Stimulated activated naive B cell treated with anti-CD40 and anti-IgM and Interleukin-4, amounts not matched to agents 10 μg/mL and 1 μg/mL and 100 μg/mL, for 72 hours (primary cell): ENCODE data around the gene FAM228A.
"Not testable (repeated sequence)": the region's sequence is repeated elsewhere in the genome, so short reads cannot be mapped to it uniquely, and the experiment has no call there.

Experiments used
- ATAC-seq, 2 donors: fragments of 150-1000 bp; cut with Tn5 transposase; replicated peaks; 2 replicates each; pipeline ENCODE4 v1.10.0; 2021; ENCODE audit warnings: moderate library complexity in 1 of 2
- DNase-seq: peaks from one replicate; pipeline ENCODE4 v3.0.0; 2021
- H3K27ac Mint-ChIP-seq: one replicate; pipeline ENCODE4 v1.8.0; 2022; ENCODE audit warnings: mild to moderate bottlenecking, mixed read lengths
- H3K27me3 Mint-ChIP-seq, 2 donors: one replicate each; pipeline ENCODE4 v1.8.0; 2022; ENCODE audit warnings: mixed read lengths in 2 of 2
- H3K36me3 Mint-ChIP-seq, 2 donors: one replicate each; pipeline ENCODE4 v1.8.0; 2022; ENCODE audit warnings: mixed read lengths in 2 of 2, mild to moderate bottlenecking in 1 of 2
- H3K4me1 Mint-ChIP-seq, 2 donors: one replicate each; pipeline ENCODE4 v1.8.0; 2022; ENCODE audit warnings: mixed read lengths in 2 of 2, mild to moderate bottlenecking in 1 of 2
- H3K4me3 Mint-ChIP-seq, 2 donors: one replicate each; pipeline ENCODE4 v1.8.0; 2022; ENCODE audit warnings: mild to moderate bottlenecking in 2 of 2, mixed read lengths in 2 of 2, moderate library complexity in 1 of 2
- H3K9me3 Mint-ChIP-seq, 2 donors: one replicate each; pipeline ENCODE4 v1.8.0; 2022; ENCODE audit warnings: mixed read lengths in 2 of 2, mild to moderate bottlenecking in 1 of 2

The FAM228A gene

GRCh38 chr2:24175631-24176187, 856 bp downstream of the FAM228A start:
- Mint-ChIP-seq H3K9me3 (no peaks in the 10 kb centered on the region), H3K36me3 (no peaks in the 10 kb centered on the region), H3K4me1 (peaks cover 0 to 4% of the 10 kb centered on the region in 2 donors), H3K27me3 (peaks cover 4 to 11% of the 10 kb centered on the region in 2 donors), H3K4me3 (no peak overlapping the region), H3K27ac (no peak overlapping the region)
- DNase-seq (no peak), ATAC-seq (no peak)

DNA sequence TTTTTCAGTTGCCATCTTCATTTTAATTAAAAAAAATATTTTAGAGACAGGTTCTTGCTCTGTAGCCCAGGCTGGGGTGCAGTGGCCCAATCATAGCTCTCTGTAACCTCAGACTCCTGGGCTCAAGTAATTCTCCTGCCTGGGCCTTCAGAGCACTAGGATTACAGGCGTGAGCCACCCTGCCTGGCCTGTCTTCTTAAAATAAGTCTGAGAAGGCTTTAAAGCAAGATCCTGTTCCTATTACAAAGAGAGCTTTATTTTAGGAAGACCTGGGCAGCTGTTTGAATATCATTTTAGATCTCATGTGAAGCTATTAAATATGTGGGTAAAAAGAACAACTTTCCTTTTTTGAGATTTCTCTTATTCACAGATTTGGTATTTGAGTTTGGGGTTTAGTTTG, 1.5 kb downstream of the FAM228A start:
- peaks cover 0 to 4% of the 10 kb centered on the region in 2 donors for H3K4me1 Mint-ChIP-seq
- no peak overlapping the region for H3K27ac Mint-ChIP-seq
- H3K4me3 Mint-ChIP-seq = no peak overlapping the region
- H3K36me3 Mint-ChIP-seq = no peaks in the 10 kb centered on the region
- H3K9me3 Mint-ChIP-seq = no peaks in the 10 kb centered on the region
- DNase-seq (no peak), ATAC-seq (no peak)
- peaks cover 4 to 11% of the 10 kb centered on the region in 2 donors for H3K27me3 Mint-ChIP-seq

GRCh38 chr2:24179683-24180082, 4.8 kb downstream of the FAM228A start:
- no peak overlapping the region for H3K4me3 Mint-ChIP-seq
- ATAC-seq (peak in 1 of 2 donors; percentile 36), DNase-seq (no peak)
- peaks cover 0 to 4% of the 10 kb centered on the region in 2 donors for H3K4me1 Mint-ChIP-seq
- H3K36me3 Mint-ChIP-seq = no peaks in the 10 kb centered on the region
- H3K9me3 Mint-ChIP-seq = no peaks in the 10 kb centered on the region
- no peaks in the 10 kb centered on the region for H3K27me3 Mint-ChIP-seq
- H3K27ac Mint-ChIP-seq = no peak overlapping the region

GRCh38 chr2:24181849-24182248, 7.0 kb downstream of the FAM228A start:
- no peak overlapping the region for H3K27ac Mint-ChIP-seq
- H3K9me3 Mint-ChIP-seq = no peaks in the 10 kb centered on the region
- H3K4me3 Mint-ChIP-seq = no peak overlapping the region
- H3K36me3 Mint-ChIP-seq = no peaks in the 10 kb centered on the region
- ATAC-seq (no peak), DNase-seq (no peak)
- no peaks in the 10 kb centered on the region for H3K27me3 Mint-ChIP-seq
- peaks cover 0 to 4% of the 10 kb centered on the region in 2 donors for H3K4me1 Mint-ChIP-seq

- H3K4me1 Mint-ChIP-seq = peaks cover 0 to 4% of the 10 kb centered on the region in 2 donors
- ATAC-seq (no peak), DNase-seq (no peak)
- peaks cover 0 to 6% of the 10 kb centered on the region in 2 donors for H3K9me3 Mint-ChIP-seq
- H3K36me3 Mint-ChIP-seq = peaks cover 0 to 3% of the 10 kb centered on the region in 2 donors
- no peaks in the 10 kb centered on the region for H3K27me3 Mint-ChIP-seq
- no peak overlapping the region for H3K27ac Mint-ChIP-seq
- no peak overlapping the region for H3K4me3 Mint-ChIP-seq
Measured at GRCh38 chr2:24182507-24182906, 7.7 kb downstream of the FAM228A start.

GRCh38 chr2:24183366-24184069, 8.7 kb downstream of the FAM228A start:
- Mint-ChIP-seq H3K9me3 (peaks cover 3 to 12% of the 10 kb centered on the region in 2 donors), H3K27me3 (no peaks in the 10 kb centered on the region), H3K27ac (no peak overlapping the region), H3K4me1 (peaks cover 0 to 4% of the 10 kb centered on the region in 2 donors), H3K36me3 (peaks cover 0 to 8% of the 10 kb centered on the region in 2 donors), H3K4me3 (no peak overlapping the region)
- DNase-seq (no peak), ATAC-seq (no peak)

- Mint-ChIP-seq H3K27ac (no peak overlapping the region), H3K36me3 (peaks cover 0 to 8% of the 10 kb centered on the region in 2 donors), H3K9me3 (peaks cover 3 to 12% of the 10 kb centered on the region in 2 donors), H3K27me3 (peaks cover 4 to 16% of the 10 kb centered on the region in 2 donors), H3K4me3 (no peak overlapping the region), H3K4me1 (no peaks in the 10 kb centered on the region)
- no peak for ATAC-seq
- no peak for DNase-seq
Measured at GRCh38 chr2:24189551-24189950, 14.7 kb downstream of the FAM228A start.

DNA sequence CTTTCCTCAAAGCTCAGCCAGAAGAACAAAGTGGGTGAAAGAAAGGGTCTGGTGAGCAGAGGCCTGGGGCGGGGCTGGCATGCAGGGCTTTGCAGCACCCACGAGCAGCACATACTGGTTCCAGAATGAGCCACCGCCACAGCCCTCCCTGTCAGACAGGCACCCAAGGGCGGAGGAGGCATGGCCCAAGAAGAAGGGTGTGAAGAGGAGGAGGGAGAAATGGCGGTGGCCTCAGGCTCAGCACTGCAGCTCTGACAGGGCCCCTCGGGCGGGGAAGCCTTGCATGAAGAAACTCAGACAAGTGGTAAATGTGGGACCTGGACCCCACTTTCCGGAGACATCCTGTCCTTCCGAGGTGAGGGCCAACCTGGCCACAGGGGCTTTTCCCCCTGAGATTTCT, 15.7 kb downstream of the FAM228A start:
- Mint-ChIP-seq H3K4me3 (no peak overlapping the region), H3K27ac (no peak overlapping the region), H3K27me3 (peaks cover 4 to 16% of the 10 kb centered on the region in 2 donors), H3K36me3 (peaks cover 0 to 8% of the 10 kb centered on the region in 2 donors), H3K4me1 (no peaks in the 10 kb centered on the region), H3K9me3 (peaks cover 5 to 12% of the 10 kb centered on the region in 2 donors)
- DNase-seq = no peak
- ATAC-seq = no peak

- Mint-ChIP-seq H3K27me3 (peaks cover 4 to 16% of the 10 kb centered on the region in 2 donors), H3K9me3 (peaks cover 5 to 12% of the 10 kb centered on the region in 2 donors), H3K4me3 (no peak overlapping the region), H3K27ac (no peak overlapping the region), H3K4me1 (no peaks in the 10 kb centered on the region), H3K36me3 (peaks cover 0 to 8% of the 10 kb centered on the region in 2 donors)
- DNase-seq = no peak
- ATAC-seq = no peak
Measured at GRCh38 chr2:24191156-24191555, 16.3 kb downstream of the FAM228A start.

DNA sequence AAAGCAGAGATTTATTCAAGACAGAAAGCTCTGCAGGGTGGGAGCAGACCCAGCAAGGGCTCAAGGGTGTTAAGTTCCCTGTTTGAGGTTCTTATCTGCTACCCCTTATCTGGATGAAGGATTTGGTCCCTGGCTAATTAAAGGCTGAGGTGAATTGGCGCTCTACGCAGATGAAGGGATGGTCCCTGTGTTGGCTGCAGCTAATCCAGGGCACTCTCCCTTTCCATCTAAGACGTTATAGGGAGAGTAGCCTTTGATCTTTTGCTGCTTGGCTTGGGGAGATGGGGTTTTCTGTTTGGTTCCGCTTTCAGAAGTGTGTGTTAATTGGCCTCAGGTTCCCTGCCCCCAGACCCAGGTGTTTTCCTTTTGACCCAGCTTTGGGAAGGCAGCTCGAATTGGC, 17.0 kb downstream of the FAM228A start:
- Mint-ChIP-seq H3K9me3 (peaks cover 8 to 18% of the 10 kb centered on the region in 2 donors), H3K27ac (no peak overlapping the region), H3K36me3 (peaks cover 4 to 15% of the 10 kb centered on the region in 2 donors), H3K4me1 (no peaks in the 10 kb centered on the region), H3K4me3 (no peak overlapping the region), H3K27me3 (peaks cover 4 to 16% of the 10 kb centered on the region in 2 donors)
- DNase-seq = no peak
- ATAC-seq = no peak

DNA sequence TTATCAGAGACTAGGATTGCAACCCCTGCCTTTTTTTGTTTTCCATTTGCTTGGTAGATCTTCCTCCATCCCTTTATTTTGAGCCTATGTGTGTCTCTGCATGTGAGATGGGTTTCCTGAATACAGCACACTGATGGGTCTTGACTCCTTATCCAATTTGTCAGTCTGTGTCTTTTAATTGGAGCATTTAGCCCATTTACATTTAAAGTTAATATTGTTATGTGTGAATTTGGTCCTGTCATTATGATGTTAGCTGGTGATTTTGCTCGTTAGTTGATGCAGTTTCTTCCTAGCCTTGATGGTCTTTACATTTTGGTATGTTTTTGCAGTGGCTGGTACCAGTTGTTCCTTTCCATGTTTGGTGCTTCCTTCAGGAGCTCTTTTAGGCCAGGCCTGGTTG, 22.4 kb downstream of the FAM228A start:
- H3K27me3 Mint-ChIP-seq, H3K27ac Mint-ChIP-seq, ATAC-seq, DNase-seq, H3K4me1 Mint-ChIP-seq, H3K4me3 Mint-ChIP-seq: not testable (repeated sequence)
- peaks cover 9 to 18% of the 10 kb centered on the region in 2 donors for H3K9me3 Mint-ChIP-seq
- H3K36me3 Mint-ChIP-seq = peaks cover 27 to 36% of the 10 kb centered on the region in 2 donors

DNA sequence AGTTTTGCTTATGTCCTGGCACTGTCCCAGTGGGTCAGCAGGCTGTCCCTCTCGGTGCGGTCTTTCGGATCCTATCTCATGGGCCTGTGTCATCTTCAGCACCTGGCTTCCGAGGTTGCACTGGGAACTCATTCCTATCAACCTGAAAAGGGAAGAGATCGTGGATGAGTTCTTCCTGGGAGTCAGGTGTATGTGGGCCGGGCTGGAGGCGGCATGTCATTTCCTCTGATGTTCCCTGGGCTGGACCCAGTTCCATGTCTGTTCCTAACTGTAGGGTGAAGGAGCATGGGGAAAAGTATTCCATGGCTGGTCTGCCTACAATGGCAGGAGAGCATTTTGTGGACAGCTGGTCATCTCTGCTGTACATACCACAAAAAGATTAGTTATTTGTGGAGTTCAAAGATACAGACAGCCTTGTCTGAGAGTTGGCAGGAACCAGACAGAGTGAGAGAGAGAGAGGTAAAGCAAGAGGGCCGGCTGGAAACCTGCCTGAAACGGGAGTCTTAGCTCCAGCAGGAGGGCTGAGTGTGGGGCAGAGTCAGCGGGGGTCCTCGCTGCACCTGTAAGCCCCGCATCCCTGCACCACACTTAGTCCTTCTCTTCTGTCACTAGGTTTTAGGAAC, 25.2 kb downstream of the FAM228A start:
- Mint-ChIP-seq H3K27me3 (no peaks in the 10 kb centered on the region), H3K4me3 (no peak overlapping the region), H3K27ac (no peak overlapping the region), H3K4me1 (no peaks in the 10 kb centered on the region), H3K9me3 (peaks cover 9 to 18% of the 10 kb centered on the region in 2 donors), H3K36me3 (peaks cover 34 to 60% of the 10 kb centered on the region in 2 donors)
- no peak for ATAC-seq
- DNase-seq = no peak

- ATAC-seq (peak in 1 of 2 donors; percentile 25), DNase-seq (no peak)
- Mint-ChIP-seq H3K27me3 (no peaks in the 10 kb centered on the region), H3K9me3 (peaks cover 7 to 18% of the 10 kb centered on the region in 2 donors), H3K4me1 (no peaks in the 10 kb centered on the region), H3K4me3 (no peak overlapping the region), H3K27ac (peak overlapping the region; percentile 7), H3K36me3 (peaks cover 39 to 66% of the 10 kb centered on the region in 2 donors)
Measured at GRCh38 chr2:24200799-24201198, 25.9 kb downstream of the FAM228A start.

GRCh38 chr2:24203029-24203786, 28.4 kb downstream of the FAM228A start:
- no peak overlapping the region for H3K27ac Mint-ChIP-seq
- no peak for DNase-seq
- no peaks in the 10 kb centered on the region for H3K4me1 Mint-ChIP-seq
- H3K4me3 Mint-ChIP-seq = no peak overlapping the region
- H3K27me3 Mint-ChIP-seq = no peaks in the 10 kb centered on the region
- H3K36me3 Mint-ChIP-seq = peaks cover 56 to 79% of the 10 kb centered on the region in 2 donors
- H3K9me3 Mint-ChIP-seq = peaks cover 3 to 10% of the 10 kb centered on the region in 2 donors
- ATAC-seq = no peak
